T1000 (cell line): ENCODE results near the gene TROAP.
"Not testable (repeated sequence)": the region's sequence is repeated elsewhere in the genome, so short reads cannot be mapped to it uniquely, and the experiment has no call there.

Source experiments
- DNase-seq: peaks from one replicate; lab custom pipeline; 2025; ENCODE audit warnings: mixed read lengths; lab: John Stamatoyannopoulos, UW

TROAP gene

GRCh38 chr12:49366652-49367380 lies 43.8 kb downstream of the TROAP start:
- peak; percentile 95 for DNase-seq

GRCh38 chr12:49367381-49368239 lies 44.6 kb downstream of the TROAP start, which contains the start of gene SPATS2:
Gene SPATS2, plus strand, starts transcription at chr12:49367462. Its CDS starts 93,551 bp downstream, at chr12:49461013.
- DNase-seq, result no peak

DNA sequence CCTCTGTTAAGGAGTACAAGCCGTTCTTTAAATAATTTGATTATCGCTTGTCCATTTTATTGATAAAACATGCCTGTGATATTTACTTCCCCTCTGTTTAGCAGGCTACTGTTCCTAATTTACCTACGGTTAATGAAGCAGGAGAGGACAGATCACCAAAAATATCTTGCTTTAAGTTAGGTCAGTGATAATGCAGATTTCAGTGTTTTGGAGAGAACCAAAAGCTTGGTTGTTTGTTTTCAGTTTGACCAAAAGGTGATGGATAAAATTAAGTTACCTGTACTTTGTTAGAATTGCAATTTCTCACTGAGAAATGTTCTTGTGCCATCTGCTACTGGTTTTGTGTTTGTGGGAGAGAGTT lies 45.2 kb downstream of the TROAP start:
- DNase-seq, result no peak

DNA sequence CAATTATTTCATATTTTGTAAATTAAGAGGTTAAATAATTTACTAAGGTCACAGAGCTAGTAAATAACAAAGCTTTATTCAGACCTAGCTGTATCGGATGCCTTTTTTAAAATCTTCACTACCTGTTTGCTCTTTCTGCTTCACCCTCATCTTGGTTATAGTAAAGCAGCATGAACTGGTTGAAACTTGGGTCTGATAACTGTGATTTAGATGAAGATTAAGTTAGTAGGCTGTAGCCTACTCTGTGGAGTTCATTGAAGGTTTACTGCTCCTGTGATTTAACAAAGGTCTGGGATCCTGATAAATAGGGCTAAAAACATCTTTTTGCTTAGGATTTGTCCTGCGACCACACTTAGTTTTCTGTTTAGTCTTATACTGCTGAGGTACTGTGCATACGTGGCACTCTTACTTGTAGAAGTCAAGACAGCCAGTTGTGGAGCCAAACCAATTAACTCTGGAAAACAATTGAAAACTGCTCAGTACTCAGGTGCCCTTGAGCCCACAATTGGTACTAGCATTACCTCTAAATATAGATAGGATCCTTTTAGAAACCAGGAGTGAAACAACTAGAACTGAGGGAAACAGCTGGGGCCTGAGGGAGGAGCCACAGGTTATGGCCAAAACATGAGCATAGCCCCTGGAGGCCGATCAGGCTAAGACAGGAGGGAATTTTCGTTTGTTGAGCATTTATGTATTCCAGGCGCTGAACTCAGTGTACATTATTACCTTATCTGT lies 46.5 kb downstream of the TROAP start:
- DNase-seq, result no peak

- DNase-seq, result no peak
These were observed 47.5 kb downstream of the TROAP start for GRCh38 chr12:49370539-49370938.

DNA sequence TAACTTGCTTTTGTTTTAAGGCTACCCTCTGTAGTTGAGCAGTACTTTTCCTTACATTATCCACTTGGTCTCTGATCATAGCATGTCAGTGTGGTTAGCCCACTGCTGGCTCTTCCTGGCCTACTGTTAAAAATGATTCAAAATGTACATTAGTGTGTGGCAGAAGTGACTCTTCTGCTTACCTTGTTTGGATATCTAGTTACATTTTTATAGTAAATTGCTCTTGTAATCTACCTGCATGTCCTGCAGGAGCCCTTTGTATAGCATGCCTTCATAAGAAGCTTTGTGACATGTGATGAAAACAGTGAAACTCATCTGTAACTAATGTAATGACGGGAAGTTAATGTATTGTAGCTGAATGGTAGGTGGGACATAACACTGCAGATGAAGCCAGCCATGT lies 52.4 kb downstream of the TROAP start:
- no peak for DNase-seq

DNA sequence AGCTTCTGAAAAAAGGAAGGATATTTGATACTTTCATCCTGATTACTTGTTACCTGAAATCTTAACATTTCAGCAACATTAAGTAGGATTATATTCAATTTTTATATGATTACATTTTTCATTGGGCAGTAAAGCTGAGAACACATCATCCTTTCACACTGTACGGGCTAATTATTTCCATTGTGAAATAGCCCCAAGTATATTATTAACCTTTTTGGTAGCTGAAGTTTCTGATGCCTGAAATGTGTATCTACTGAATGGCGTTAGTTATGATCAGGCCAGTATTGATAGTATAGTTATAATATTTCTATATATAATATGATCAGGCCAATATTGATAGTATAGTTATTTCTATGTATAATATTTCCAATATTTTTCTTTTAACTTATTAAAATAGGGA lies 54.3 kb downstream of the TROAP start:
- DNase-seq, result no peak

DNA sequence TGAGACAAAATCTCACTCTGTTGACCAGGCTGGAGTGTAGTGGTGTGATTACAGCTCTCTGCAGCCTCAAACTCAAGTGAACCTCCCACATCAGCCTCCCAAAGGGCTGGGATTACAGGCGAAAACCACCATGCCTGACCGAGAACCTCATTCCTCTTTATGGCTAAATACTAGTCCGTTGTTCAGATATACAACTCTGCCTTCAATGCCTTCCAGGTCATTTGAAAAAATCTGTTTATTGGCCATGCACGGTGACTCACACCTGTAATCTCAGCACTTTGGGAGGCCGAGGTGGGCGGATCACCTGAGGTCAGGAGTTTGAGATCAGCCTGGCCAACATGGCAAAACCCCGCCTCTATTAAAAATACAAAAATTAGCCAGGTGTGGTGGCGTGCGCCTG lies 57.1 kb downstream of the TROAP start:
- DNase-seq, result not testable (repeated sequence)
